Sigmoid colon (tissue), 7 donors: ENCODE data around the gene HDAC4. TPM values are rescaled to one million over a fixed set of nuclear protein-coding genes. Genes with fewer than 3 reads are reported as not detected.

Source experiments
- DNase-seq: peaks from one replicate; pipeline ENCODE4 v3.0.0-alpha.2; 2019
- H3K27ac ChIP-seq, 4 donors: fragments of 200-600 bp; sonication (generic); one replicate each; pipeline ENCODE4 v1.5.1; 2016 to 2019; ENCODE audit warnings: mild to moderate bottlenecking in 1 of 4
- H3K27me3 ChIP-seq, 3 donors: fragments of 200-600 bp; sonication (generic); one replicate each; pipeline ENCODE4 v1.5.1; 2019; ENCODE audit warnings: mild to moderate bottlenecking in 1 of 3
- H3K36me3 ChIP-seq, 4 donors: fragments of 200-600 bp; sonication (generic); one replicate each; pipeline ENCODE4 v1.5.1; 2016 to 2019
- H3K4me1 ChIP-seq, 4 donors: fragments of 200-600 bp; sonication (generic); one replicate each; pipeline ENCODE4 v1.5.1; 2017 to 2019
- H3K4me3 ChIP-seq, 4 donors: fragments of 200-600 bp; sonication (generic); one replicate each; pipeline ENCODE4 v1.5.1; 2017 to 2019; ENCODE audit warnings: mild to moderate bottlenecking in 2 of 4, moderate library complexity in 1 of 4
- H3K9me3 ChIP-seq, 4 donors: fragments of 200-600 bp in 3 of 4; sonication (generic) in 3 of 4; one replicate each; pipeline versions ENCODE4 v1.5.1 to v1.6.1; 2013 to 2019
- CTCF ChIP-seq, 4 experiments: fragments of 450-650 bp in 3 of 4; fragments of 200-600 bp in 1 of 4; IDR thresholded peaks; one replicate each; pipeline ENCODE4 v1.5.1; 2016 to 2019; ENCODE audit warnings: antibody characterized with exemption in 4 of 4, mild to moderate bottlenecking in 3 of 4, moderate library complexity in 2 of 4
- EP300 ChIP-seq, 4 donors: sonication (generic); formaldehyde crosslinking; IDR thresholded peaks; one replicate each; pipeline ENCODE4 v1.6.1; 2017; ENCODE audit warnings: antibody characterized with exemption in 4 of 4
- POLR2A ChIP-seq, 2 donors: fragments of 450-650 bp; IDR thresholded peaks; one replicate each; pipeline ENCODE4 v1.6.1; 2016; ENCODE audit warnings: antibody characterized with exemption in 2 of 2, mild to moderate bottlenecking in 2 of 2, moderate library complexity in 2 of 2
- POLR2AphosphoS5 ChIP-seq, 4 donors: sonication (generic); formaldehyde crosslinking; IDR thresholded peaks; one replicate each; pipeline ENCODE4 v1.6.1; 2017; ENCODE audit warnings: antibody characterized with exemption in 4 of 4
- WGBS, 2 donors: extraction: QIAGEN DNeasy Blood & Tissue Kit; methylation state at CpG; one replicate each; pipeline ENCODE4 v1.1.7; 2013; 5-methylcytosine and 5-hydroxymethylcytosine counted together
- intact Hi-C: fragments of 100-400 bp; cut with DNase I; formaldehyde crosslinking; loops from one replicate; pipeline ENCODE4 v1.15.1; 2023
- polyA plus RNA-seq, 3 donors: library from polyadenylated mRNA; stranded (reverse); fragments of 200-250 nt; gene quantifications; one replicate each; pipeline ENCODE4 v1.2.3, GENCODE V29; 2013
- total RNA-seq, 4 donors: library from RNA; depleted of rRNA; stranded (reverse); fragments of >200 nt; gene quantifications; one replicate each; pipeline ENCODE4 v1.1.0, GENCODE V29; 2016
- donor health status: healthy with polysubstance abuse.
- donor health status: Bipolar disorder and iron deficiency.
- donor health status: healthy.

The HDAC4 gene
- total and polyA plus RNA-seq, 7 donors, result 1.8 to 196 (median 77.0) TPM

- intact Hi-C loops, result no loop called here
- 48 to 81% methylated on average over 30 of the region's 30 CpGs for WGBS, 2 donors
- no peak overlapping the region for H3K27ac ChIP-seq
- no peak for TF ChIP-seq POLR2AphosphoS5 (IDR thresholded peaks at IDR 0.05)
- TF ChIP-seq POLR2A (IDR thresholded peaks at IDR 0.05), result no peak
- TF ChIP-seq EP300 (IDR thresholded peaks at IDR 0.05), result no peak
- TF ChIP-seq CTCF (IDR thresholded peaks at IDR 0.05), result no peak
- peak; percentile 62 for DNase-seq
- no peaks in the 10 kb centered on the region for H3K9me3 ChIP-seq
- peaks cover 0 to 18% (median 0%) of the 10 kb centered on the region in 4 donors for H3K36me3 ChIP-seq
- H3K27me3 ChIP-seq, result no peaks in the 10 kb centered on the region
- no peak overlapping the region for H3K4me3 ChIP-seq
- peaks cover 0 to 53% (median 38%) of the 10 kb centered on the region in 4 donors for H3K4me1 ChIP-seq
Observed at GRCh38 chr2:239380831-239381708, 19.8 kb downstream of the HDAC4 start.

GRCh38 chr2:239379641-239380170, 21.1 kb downstream of the HDAC4 start:
- TF ChIP-seq POLR2AphosphoS5 (IDR thresholded peaks at IDR 0.05), result no peak
- TF ChIP-seq EP300 (IDR thresholded peaks at IDR 0.05), result no peak
- TF ChIP-seq CTCF (IDR thresholded peaks at IDR 0.05), result no peak
- TF ChIP-seq POLR2A (IDR thresholded peaks at IDR 0.05), result no peak
- Histone ChIP-seq H3K4me1 (peaks cover 0 to 51% (median 45%) of the 10 kb centered on the region in 4 donors), H3K9me3 (no peaks in the 10 kb centered on the region), H3K36me3 (peaks cover 0 to 18% (median 0%) of the 10 kb centered on the region in 4 donors), H3K27me3 (no peaks in the 10 kb centered on the region), H3K27ac (peak overlapping the region in 3 of 4 donors; percentile 9 to 52 (median 34)), H3K4me3 (no peak overlapping the region)
- peak; percentile 68 for DNase-seq
- 96% methylated on average over 19 of the region's 19 CpGs for WGBS, 2 donors
- intact Hi-C loops, result no loop called here

GRCh38 chr2:239378918-239379640, 21.7 kb downstream of the HDAC4 start:
- no peaks in the 10 kb centered on the region for H3K9me3 ChIP-seq
- intact Hi-C loops, result no loop called here
- H3K36me3 ChIP-seq, result peaks cover 0 to 18% (median 0%) of the 10 kb centered on the region in 4 donors
- 91 to 95% methylated on average over 20 of the region's 20 CpGs for WGBS, 2 donors
- TF ChIP-seq POLR2A (IDR thresholded peaks at IDR 0.05) (no peak), EP300 (IDR thresholded peaks at IDR 0.05) (no peak), CTCF (IDR thresholded peaks at IDR 0.05) (no peak), POLR2AphosphoS5 (IDR thresholded peaks at IDR 0.05) (no peak)
- H3K27me3 ChIP-seq, result no peaks in the 10 kb centered on the region
- H3K27ac ChIP-seq, result peak overlapping the region in 3 of 4 donors; percentile 9 to 52 (median 34)
- H3K4me3 ChIP-seq, result no peak overlapping the region
- peak; percentile 58 for DNase-seq
- H3K4me1 ChIP-seq, result peaks cover 0 to 52% (median 46%) of the 10 kb centered on the region in 4 donors

GRCh38 chr2:239378021-239378917, 22.6 kb downstream of the HDAC4 start:
- TF ChIP-seq CTCF (IDR thresholded peaks at IDR 0.05), result no peak
- no peak for TF ChIP-seq EP300 (IDR thresholded peaks at IDR 0.05)
- no peak for TF ChIP-seq POLR2A (IDR thresholded peaks at IDR 0.05)
- no peak for TF ChIP-seq POLR2AphosphoS5 (IDR thresholded peaks at IDR 0.05)
- H3K27me3 ChIP-seq, result no peaks in the 10 kb centered on the region
- H3K36me3 ChIP-seq, result peaks cover 0 to 17% (median 0%) of the 10 kb centered on the region in 4 donors
- H3K4me1 ChIP-seq, result peaks cover 0 to 48% (median 43%) of the 10 kb centered on the region in 4 donors
- intact Hi-C loops, result no loop called here
- DNase-seq, result peak; percentile 64
- 93 to 95% methylated on average over 36 of the region's 36 CpGs for WGBS, 2 donors
- H3K27ac ChIP-seq, result peak overlapping the region in 3 of 4 donors; percentile 9 to 52 (median 34)
- H3K4me3 ChIP-seq, result no peak overlapping the region
- H3K9me3 ChIP-seq, result no peaks in the 10 kb centered on the region
